Osteoblast (primary cell): ENCODE measurements around the gene IP6K2. TPM values are rescaled to one million over a fixed set of nuclear protein-coding genes. Genes with fewer than 3 reads are reported as not detected.
"Not testable (repeated sequence)": the region's sequence is repeated elsewhere in the genome, so short reads cannot be mapped to it uniquely, and the experiment has no call there.

Experiments used
- DNase-seq: peaks from one replicate; pipeline ENCODE4 v3.0.0; 2011; ENCODE audit warnings: low spot score, mixed read lengths; ENCODE audit not compliant: insufficient read length; ENCODE audit errors: missing footprints
- H2AFZ ChIP-seq: 2 replicates; pipeline ENCODE4 v1.6.0; 2011; ENCODE audit warnings: mild to moderate bottlenecking, low read length
- H3K27ac ChIP-seq: 2 replicates; pipeline ENCODE4 v1.5.1; 2011; ENCODE audit warnings: mild to moderate bottlenecking, low read depth, low read length, moderate library complexity
- H3K27me3 ChIP-seq: 2 replicates; pipeline ENCODE4 v1.6.0; 2012; ENCODE audit warnings: mild to moderate bottlenecking, control low read depth, inconsistent platforms, low read length, moderate library complexity; ENCODE audit not compliant: insufficient read depth
- H3K36me3 ChIP-seq: 2 replicates; pipeline ENCODE4 v1.5.1; 2011; ENCODE audit warnings: mild to moderate bottlenecking, low read length, control low read depth, moderate library complexity; ENCODE audit not compliant: insufficient read depth
- H3K4me1 ChIP-seq: 2 replicates; pipeline ENCODE4 v1.5.1; 2011; ENCODE audit warnings: mild to moderate bottlenecking, low read length, control low read depth, moderate library complexity; ENCODE audit not compliant: insufficient read depth
- H3K4me2 ChIP-seq: 2 replicates; pipeline ENCODE4 v1.6.0; 2011; ENCODE audit warnings: mild to moderate bottlenecking, low read length; ENCODE audit not compliant: insufficient read depth
- H3K4me3 ChIP-seq: fragments of 200-600 bp; sonication (generic); 3 replicates; pipeline ENCODE4 v1.5.1; 2012; ENCODE audit warnings: mild to moderate bottlenecking, low read length, inconsistent platforms; ENCODE audit not compliant: insufficient read depth
- H3K79me2 ChIP-seq: 2 replicates; pipeline ENCODE4 v1.6.0; 2012; ENCODE audit warnings: mild to moderate bottlenecking, low read length, control low read depth, inconsistent platforms; ENCODE audit not compliant: insufficient read depth
- H3K9me3 ChIP-seq: 2 replicates; pipeline ENCODE4 v1.5.1; 2011; ENCODE audit warnings: low read depth, low read length, control low read depth
- H4K20me1 ChIP-seq: 2 replicates; pipeline ENCODE4 v1.6.0; 2012; ENCODE audit warnings: mild to moderate bottlenecking, low read length, control low read depth; ENCODE audit not compliant: insufficient read depth
- CTCF ChIP-seq: IDR thresholded peaks from 2 replicates; pipeline ENCODE4 v1.5.1; 2011; ENCODE audit warnings: mild to moderate bottlenecking, low read depth, low read length, moderate library complexity; ENCODE audit errors: extremely low read depth
- total RNA-seq: library from RNA; depleted of rRNA; stranded (reverse); fragments of >200 nt; gene quantifications from 2 replicates; pipeline ENCODE4 v1.2.3, GENCODE V29; 2012

Gene IP6K2
- total RNA-seq, 1 donor = 44.9 TPM

DNA sequence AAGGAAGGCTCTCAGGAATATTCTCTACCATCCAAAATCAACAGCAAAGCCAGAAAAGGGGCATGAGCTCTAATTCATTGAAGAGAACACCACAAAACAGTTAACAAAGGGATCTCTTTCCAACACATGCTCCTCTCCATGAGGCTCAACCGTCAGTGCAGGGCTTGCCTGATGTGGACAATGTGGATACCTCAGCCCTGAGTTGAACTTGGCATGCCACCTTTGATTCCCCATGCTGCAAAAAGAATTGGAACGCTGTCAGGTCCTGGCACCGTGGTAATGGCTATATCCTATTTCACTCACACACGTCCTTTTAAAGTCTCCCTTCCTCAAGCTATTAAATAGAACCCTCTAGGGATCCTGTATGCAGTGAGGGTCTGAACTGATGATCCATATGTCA is 30.7 kb upstream of the IP6K2 start:
- no peak for TF ChIP-seq CTCF
- no peaks in the 10 kb centered on the region for H3K4me1 ChIP-seq
- no peaks in the 10 kb centered on the region for H3K9me3 ChIP-seq
- peaks cover 44% of the 10 kb centered on the region for H3K36me3 ChIP-seq
- DNase-seq = no peak
- no peak overlapping the region for H3K4me2 ChIP-seq
- no peaks in the 10 kb centered on the region for H3K27me3 ChIP-seq
- no peak overlapping the region for H2AFZ ChIP-seq
- H3K4me3 ChIP-seq = no peak overlapping the region
- no peak overlapping the region for H3K27ac ChIP-seq
- no peaks in the 10 kb centered on the region for H4K20me1 ChIP-seq
- no peaks in the 10 kb centered on the region for H3K79me2 ChIP-seq

- Histone ChIP-seq H3K36me3 (peaks cover 39% of the 10 kb centered on the region), H3K4me3 (no peak overlapping the region), H3K79me2 (no peaks in the 10 kb centered on the region), H3K4me2 (no peak overlapping the region), H4K20me1 (no peaks in the 10 kb centered on the region), H3K27me3 (no peaks in the 10 kb centered on the region), H3K27ac (no peak overlapping the region), H3K4me1 (no peaks in the 10 kb centered on the region), H2AFZ (no peak overlapping the region), H3K9me3 (no peaks in the 10 kb centered on the region)
- TF ChIP-seq CTCF = no peak
- no peak for DNase-seq
These were observed 30.1 kb upstream of the IP6K2 start for GRCh38 chr3:48747015-48747615.

DNA sequence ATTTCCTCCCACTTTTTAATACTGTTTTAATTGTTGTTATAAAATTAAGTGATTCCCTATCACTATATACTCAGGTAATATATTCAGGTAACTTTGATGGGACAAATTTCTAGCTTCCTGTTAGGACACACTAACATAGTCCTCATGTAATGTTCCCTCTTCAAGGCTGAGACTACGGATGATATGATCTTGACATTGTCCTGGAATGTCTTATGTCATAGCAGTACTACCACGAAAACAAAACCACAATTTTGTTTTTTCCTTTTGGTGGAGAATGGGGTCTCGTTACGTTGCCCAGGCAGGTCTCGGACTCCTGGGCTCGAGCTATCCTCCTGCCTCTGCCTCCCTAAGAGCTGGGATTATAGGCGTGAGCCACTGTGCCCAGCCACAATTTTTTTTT is 26.8 kb upstream of the IP6K2 start:
- TF ChIP-seq CTCF = no peak

DNA sequence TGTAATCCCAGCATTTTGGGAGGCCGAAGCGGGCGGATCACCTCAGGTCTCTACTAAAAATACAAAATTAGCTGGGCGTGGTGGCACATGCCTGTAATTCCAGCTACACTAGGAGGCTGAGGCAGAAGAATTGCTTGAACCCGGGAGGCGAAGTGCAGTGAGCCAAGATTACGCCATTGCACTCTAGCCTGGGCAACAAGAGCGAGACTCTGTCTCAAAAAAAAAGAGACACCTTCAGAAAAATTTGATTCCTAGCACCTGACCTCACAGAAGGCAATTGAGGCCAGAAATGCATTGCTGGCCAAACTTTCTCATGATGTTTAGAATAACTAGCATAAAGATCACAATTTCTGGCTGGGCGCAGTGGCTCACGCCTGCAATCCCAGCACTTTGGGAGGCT is 24.2 kb upstream of the IP6K2 start:
- H3K4me1 ChIP-seq, H3K9me3 ChIP-seq, H3K36me3 ChIP-seq, H2AFZ ChIP-seq, H3K27me3 ChIP-seq, H3K4me2 ChIP-seq, H3K79me2 ChIP-seq, H3K27ac ChIP-seq, DNase-seq, H4K20me1 ChIP-seq, H3K4me3 ChIP-seq: not testable (repeated sequence)

More for the DNA sequence above, 26.8 kb upstream of the IP6K2 start:
- peaks cover 9% of the 10 kb centered on the region for H3K4me1 ChIP-seq
- no peak overlapping the region for H3K4me3 ChIP-seq
- no peak for DNase-seq
- H3K4me2 ChIP-seq = no peak overlapping the region
- H3K36me3 ChIP-seq = peaks cover 20% of the 10 kb centered on the region
- H2AFZ ChIP-seq = no peak overlapping the region
- H4K20me1 ChIP-seq = no peaks in the 10 kb centered on the region
- H3K27me3 ChIP-seq = no peaks in the 10 kb centered on the region
- no peaks in the 10 kb centered on the region for H3K9me3 ChIP-seq
- no peaks in the 10 kb centered on the region for H3K79me2 ChIP-seq
- H3K27ac ChIP-seq = no peak overlapping the region
